GM23248 (cell line): Measurements from ENCODE around the gene RAP2C.

Experiments
- EZH2 ChIP-seq: fragments of 200-600 bp; sonication (generic); IDR thresholded peaks from 2 replicates; pipeline ENCODE4 v1.6.1; 2018; ENCODE audit warnings: antibody characterized with exemption, mild to moderate bottlenecking; ENCODE audit not compliant: insufficient read depth, poor library complexity, severe bottlenecking
- EZH2phosphoT487 ChIP-seq: fragments of 200-600 bp; sonication (generic); IDR thresholded peaks from 2 replicates; pipeline ENCODE4 v1.6.1; 2018; ENCODE audit warnings: antibody characterized with exemption, moderate library complexity, mild to moderate bottlenecking, low read depth; ENCODE audit not compliant: insufficient read depth

DNA sequence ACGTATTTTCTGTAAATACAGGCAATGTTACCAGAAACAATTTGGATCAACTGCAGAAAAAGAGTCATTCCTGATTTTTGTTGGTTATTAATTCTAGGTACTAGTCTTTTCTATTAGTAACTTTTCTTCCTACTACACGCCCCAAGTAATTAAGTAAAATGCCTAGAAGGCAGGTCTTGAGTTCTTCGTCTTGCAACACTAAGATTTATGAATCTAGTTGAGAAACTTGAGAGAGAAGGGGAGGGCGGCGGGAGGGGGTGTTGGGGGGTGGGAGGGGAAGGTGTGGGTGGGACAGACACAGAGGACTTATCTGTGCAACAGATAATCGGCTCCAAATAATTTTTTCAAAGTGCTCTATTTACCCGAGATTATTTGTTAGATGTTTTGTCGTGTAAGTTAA is 3.0 kb downstream of the RAP2C start:
- TF ChIP-seq EZH2 = no peak
- TF ChIP-seq EZH2phosphoT487 = no peak
